DND-41 (cell line): Measurements from ENCODE around the gene AEBP2.

Source experiments
- CTCF ChIP-seq: IDR thresholded peaks from 2 replicates; pipeline ENCODE4 v1.5.1; 2012; ENCODE audit warnings: borderline replicate concordance, low read length, moderate library complexity, mild to moderate bottlenecking; ENCODE audit not compliant: poor library complexity, severe bottlenecking; ENCODE audit errors: extremely low read depth
- EZH2 ChIP-seq: IDR thresholded peaks from 3 replicates; pipeline ENCODE4 v1.6.1; 2012; ENCODE audit warnings: borderline replicate concordance, low read depth, mild to moderate bottlenecking, moderate library complexity, low read length, inconsistent platforms; ENCODE audit not compliant: severe bottlenecking

- TF ChIP-seq CTCF, result no peak
- no peak for TF ChIP-seq EZH2
Observed at GRCh38 chr12:19498099-19498498, 58.8 kb downstream of the AEBP2 start.
